HG03066 (cell line): ENCODE results near the gene GPSM1.
"Not testable (repeated sequence)": the region's sequence is repeated elsewhere in the genome, so short reads cannot be mapped to it uniquely, and the experiment has no call there.

Source experiments
- ATAC-seq: cut with Tn5 transposase; IDR thresholded peaks from one replicate; pipeline ENCODE4 v1.9.1; 2021; ENCODE audit warnings: low read depth; ENCODE audit not compliant: unreplicated experiment

Gene GPSM1

DNA sequence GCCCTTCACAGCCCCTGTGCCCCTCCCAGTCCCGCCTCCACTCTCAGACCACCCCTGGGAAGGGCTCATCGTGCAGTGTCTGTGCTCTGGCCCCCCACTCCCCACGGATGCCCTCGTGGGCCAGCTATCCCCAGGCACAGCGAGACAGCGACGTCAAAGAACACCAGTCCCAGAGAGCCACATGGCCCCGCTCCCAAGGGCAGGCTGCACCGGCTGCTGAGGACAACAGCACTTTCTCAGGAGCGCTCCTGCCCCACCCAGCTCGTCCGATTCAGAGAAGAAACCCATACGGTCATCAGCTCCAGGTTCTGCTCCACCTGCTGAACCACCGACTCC lies 77.4 kb downstream of the GPSM1 start:
- no peak for ATAC-seq

DNA sequence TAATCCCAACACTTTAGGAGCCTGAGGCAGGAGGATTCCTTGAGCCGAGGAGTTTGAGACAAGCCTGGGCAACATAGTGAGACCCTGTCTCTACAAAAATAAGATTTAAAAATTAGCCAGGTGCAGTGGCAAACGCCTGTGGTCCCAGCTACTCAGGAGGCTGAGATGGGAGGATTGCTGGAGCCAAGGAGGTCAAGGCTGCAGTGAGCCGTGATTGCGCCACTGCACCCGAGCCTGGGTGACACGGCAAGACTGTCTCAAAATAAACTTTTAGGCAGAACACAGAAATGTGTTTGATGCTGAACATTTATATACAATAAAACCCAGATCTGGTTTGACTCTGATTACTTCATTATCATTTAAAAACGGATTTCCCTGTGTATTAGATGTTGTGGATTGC lies 78.1 kb downstream of the GPSM1 start:
- no peak for ATAC-seq

DNA sequence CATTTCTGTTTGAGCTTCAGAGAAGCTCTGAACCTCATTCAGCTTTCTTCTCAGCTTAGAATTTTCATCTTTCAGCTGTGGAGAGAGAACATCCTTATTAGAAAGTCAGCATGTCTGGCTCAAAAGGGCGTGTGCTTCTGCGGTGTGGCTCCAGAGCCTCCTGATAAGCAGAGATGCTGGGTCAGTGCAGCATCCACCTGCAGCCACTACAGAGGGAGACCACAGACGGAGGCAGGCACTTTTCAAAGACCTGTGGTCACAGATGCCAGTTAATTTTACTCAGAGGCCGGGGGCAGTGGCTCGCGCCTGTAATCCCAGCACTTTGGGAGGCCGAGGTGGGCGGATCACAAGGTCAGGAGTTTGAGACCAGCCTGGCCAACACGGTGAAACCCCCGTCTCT lies 78.6 kb downstream of the GPSM1 start:
- ATAC-seq, result not testable (repeated sequence)

DNA sequence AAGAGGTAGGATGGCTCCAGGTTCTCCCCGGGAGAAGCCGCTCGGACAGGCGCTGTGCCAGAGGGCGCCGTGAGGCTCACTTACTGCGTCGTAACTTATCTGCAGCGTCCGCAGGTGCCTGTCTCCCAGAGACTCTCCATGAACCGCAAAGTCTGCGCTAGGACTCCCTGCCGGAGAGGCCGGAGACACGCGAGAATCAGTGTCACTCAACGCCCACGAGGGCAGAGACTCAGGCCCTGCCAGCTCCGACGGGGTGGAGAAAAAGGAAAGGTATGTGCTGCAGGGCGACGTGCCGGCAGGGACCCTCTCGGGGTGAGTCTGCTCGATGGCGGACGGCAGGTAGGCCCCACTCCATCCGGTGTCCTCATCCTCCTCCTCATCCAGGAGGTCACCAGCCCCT lies 79.7 kb downstream of the GPSM1 start:
- not testable (repeated sequence) for ATAC-seq

DNA sequence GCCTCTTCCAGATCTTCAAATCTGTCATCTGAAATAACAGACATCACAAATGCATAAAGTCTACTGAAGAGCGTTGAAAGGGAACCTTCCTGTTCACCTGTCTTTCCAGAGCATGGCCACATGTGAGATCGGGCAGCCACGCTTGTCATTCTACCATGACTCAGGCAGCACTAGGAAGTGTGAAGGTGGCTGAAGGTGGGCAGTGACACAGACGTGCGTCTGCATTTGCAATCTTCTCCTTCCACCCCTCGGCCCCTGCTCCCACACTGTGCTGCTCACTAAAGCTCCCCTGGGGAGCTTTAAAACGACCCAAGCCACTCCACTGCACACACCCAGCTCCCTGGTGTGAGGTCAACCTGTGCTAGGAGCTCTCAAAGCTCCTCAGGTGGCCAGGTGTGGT lies 80.6 kb downstream of the GPSM1 start:
- no peak for ATAC-seq
